ENCODE measurements around the gene RYR3.

The RYR3 gene

GRCh38 chr15:33320017-33320416, 9.2 kb downstream of the RYR3 start:
- no peaks in the 10 kb centered on the region for H3K36me3 ChIP-seq (replicated peaks in 1 of 2; ENCODE audit: control insufficient read depth in 2 of 2, insufficient read depth in 2 of 2, low read length in 2 of 2)
- no peak overlapping the region for H3K4me3 ChIP-seq (ENCODE audit: low read length in 2 of 2)
- no peak for DNase-seq (ENCODE audit: low spot score)
- no peak overlapping the region for H2BK120ac ChIP-seq (ENCODE audit: low read depth, low read length)
- H3K27me3 ChIP-seq (ENCODE audit: control insufficient read depth in 3 of 3, insufficient read depth in 3 of 3, low read depth in 1 of 3, low read length in 3 of 3) = peaks cover 0 to 1% (median 0%) of the 10 kb centered on the region in 3 experiments
- H2BK5ac ChIP-seq (ENCODE audit: low read length) = no peak overlapping the region
- H3K14ac ChIP-seq (ENCODE audit: low read length) = no peak overlapping the region
- H3K9me3 ChIP-seq (replicated peaks in 1 of 2; ENCODE audit: control insufficient read depth in 2 of 2, insufficient read depth in 1 of 2, low read depth in 1 of 2, low read length in 2 of 2) = no peaks in the 10 kb centered on the region
- H2BK15ac ChIP-seq (ENCODE audit: low read length) = no peak overlapping the region
- no peak overlapping the region for H2AFZ ChIP-seq (ENCODE audit: low read length)
- H2AK5ac ChIP-seq (ENCODE audit: low read depth, low read length) = no peak overlapping the region
- no CpG with 5 or more reads among the region's 1 CpG for WGBS, 2 donors (ENCODE audit: extremely low coverage in 2 of 2, insufficient read length in 2 of 2, insufficient replicate concordance in 1 of 2)
- H3K4me1 ChIP-seq (ENCODE audit: control insufficient read depth in 2 of 2, insufficient read depth in 1 of 2, low read depth in 1 of 2, low read length in 2 of 2) = no peaks in the 10 kb centered on the region
- no peak overlapping the region for H3K4ac ChIP-seq (ENCODE audit: low read length)
- H3K79me1 ChIP-seq (ENCODE audit: low read depth, low read length) = no peaks in the 10 kb centered on the region
- no peak overlapping the region for H2BK12ac ChIP-seq (ENCODE audit: low read length)
- H3K18ac ChIP-seq (ENCODE audit: low read length) = no peak overlapping the region
- H4K8ac ChIP-seq (ENCODE audit: low read depth, low read length) = no peak overlapping the region
- no peak overlapping the region for H3K4me2 ChIP-seq (ENCODE audit: insufficient read depth, low read length, poor library complexity, severe bottlenecking)
- no peak overlapping the region for H3K27ac ChIP-seq (replicated peaks; ENCODE audit: low read length)
- no peak overlapping the region for H3K23ac ChIP-seq (ENCODE audit: low read depth, low read length, poor library complexity)
- H3K9ac ChIP-seq (ENCODE audit: low read depth, low read length, poor library complexity) = no peak overlapping the region
- H4K91ac ChIP-seq (ENCODE audit: low read depth, low read length, poor library complexity) = no peak overlapping the region

GRCh38 chr15:33322091-33322490, 11.3 kb downstream of the RYR3 start:
- no peak overlapping the region for H4K8ac ChIP-seq (ENCODE audit: low read depth, low read length)
- no peak overlapping the region for H3K23ac ChIP-seq (ENCODE audit: low read depth, low read length, poor library complexity)
- no peak for DNase-seq (ENCODE audit: low spot score)
- H3K4me1 ChIP-seq (ENCODE audit: control insufficient read depth in 2 of 2, insufficient read depth in 1 of 2, low read depth in 1 of 2, low read length in 2 of 2) = no peaks in the 10 kb centered on the region
- no peak overlapping the region for H2AK5ac ChIP-seq (ENCODE audit: low read depth, low read length)
- no peak overlapping the region for H3K4me2 ChIP-seq (ENCODE audit: insufficient read depth, low read length, poor library complexity, severe bottlenecking)
- no peak overlapping the region for H3K4me3 ChIP-seq (ENCODE audit: low read length in 2 of 2)
- no peak overlapping the region for H2BK120ac ChIP-seq (ENCODE audit: low read depth, low read length)
- no peak overlapping the region for H2AFZ ChIP-seq (ENCODE audit: low read length)
- H3K4ac ChIP-seq (ENCODE audit: low read length) = no peak overlapping the region
- H2BK15ac ChIP-seq (ENCODE audit: low read length) = no peak overlapping the region
- no peak overlapping the region for H3K18ac ChIP-seq (ENCODE audit: low read length)
- H3K36me3 ChIP-seq (replicated peaks in 1 of 2; ENCODE audit: control insufficient read depth in 2 of 2, insufficient read depth in 2 of 2, low read length in 2 of 2) = no peaks in the 10 kb centered on the region
- no peak overlapping the region for H3K9ac ChIP-seq (ENCODE audit: low read depth, low read length, poor library complexity)
- H3K14ac ChIP-seq (ENCODE audit: low read length) = no peak overlapping the region
- WGBS, 2 donors (ENCODE audit: extremely low coverage in 2 of 2, insufficient read length in 2 of 2, insufficient replicate concordance in 1 of 2) = no CpG with 5 or more reads among the region's 6 CpGs
- H3K27me3 ChIP-seq (ENCODE audit: control insufficient read depth in 3 of 3, insufficient read depth in 3 of 3, low read depth in 1 of 3, low read length in 3 of 3) = no peaks in the 10 kb centered on the region
- H2BK12ac ChIP-seq (ENCODE audit: low read length) = no peak overlapping the region
- no peak overlapping the region for H4K91ac ChIP-seq (ENCODE audit: low read depth, low read length, poor library complexity)
- no peaks in the 10 kb centered on the region for H3K79me1 ChIP-seq (ENCODE audit: low read depth, low read length)
- no peaks in the 10 kb centered on the region for H3K9me3 ChIP-seq (replicated peaks in 1 of 2; ENCODE audit: control insufficient read depth in 2 of 2, insufficient read depth in 1 of 2, low read depth in 1 of 2, low read length in 2 of 2)
- no peak overlapping the region for H3K27ac ChIP-seq (replicated peaks; ENCODE audit: low read length)
- H2BK5ac ChIP-seq (ENCODE audit: low read length) = no peak overlapping the region

GRCh38 chr15:33324609-33325008, 13.8 kb downstream of the RYR3 start:
- no peaks in the 10 kb centered on the region for H3K79me1 ChIP-seq (ENCODE audit: low read depth, low read length)
- H3K27me3 ChIP-seq (ENCODE audit: control insufficient read depth in 3 of 3, insufficient read depth in 3 of 3, low read depth in 1 of 3, low read length in 3 of 3) = peaks cover 0 to 4% (median 0%) of the 10 kb centered on the region in 3 experiments
- H3K36me3 ChIP-seq (replicated peaks in 1 of 2; ENCODE audit: control insufficient read depth in 2 of 2, insufficient read depth in 2 of 2, low read length in 2 of 2) = no peaks in the 10 kb centered on the region
- H2BK15ac ChIP-seq (ENCODE audit: low read length) = no peak overlapping the region
- H4K8ac ChIP-seq (ENCODE audit: low read depth, low read length) = no peak overlapping the region
- no peaks in the 10 kb centered on the region for H3K9me3 ChIP-seq (replicated peaks in 1 of 2; ENCODE audit: control insufficient read depth in 2 of 2, insufficient read depth in 1 of 2, low read depth in 1 of 2, low read length in 2 of 2)
- H4K91ac ChIP-seq (ENCODE audit: low read depth, low read length, poor library complexity) = no peak overlapping the region
- no CpG with 5 or more reads among the region's 2 CpGs for WGBS, 2 donors (ENCODE audit: extremely low coverage in 2 of 2, insufficient read length in 2 of 2, insufficient replicate concordance in 1 of 2)
- H3K14ac ChIP-seq (ENCODE audit: low read length) = no peak overlapping the region
- H3K4ac ChIP-seq (ENCODE audit: low read length) = no peak overlapping the region
- H2AK5ac ChIP-seq (ENCODE audit: low read depth, low read length) = no peak overlapping the region
- H3K23ac ChIP-seq (ENCODE audit: low read depth, low read length, poor library complexity) = no peak overlapping the region
- no peak overlapping the region for H3K27ac ChIP-seq (replicated peaks; ENCODE audit: low read length)
- H2BK12ac ChIP-seq (ENCODE audit: low read length) = no peak overlapping the region
- H3K4me2 ChIP-seq (ENCODE audit: insufficient read depth, low read length, poor library complexity, severe bottlenecking) = no peak overlapping the region
- DNase-seq (ENCODE audit: low spot score) = no peak
- H2BK120ac ChIP-seq (ENCODE audit: low read depth, low read length) = no peak overlapping the region
- no peak overlapping the region for H2BK5ac ChIP-seq (ENCODE audit: low read length)
- H3K18ac ChIP-seq (ENCODE audit: low read length) = no peak overlapping the region
- H3K9ac ChIP-seq (ENCODE audit: low read depth, low read length, poor library complexity) = no peak overlapping the region
- H3K4me1 ChIP-seq (ENCODE audit: control insufficient read depth in 2 of 2, insufficient read depth in 1 of 2, low read depth in 1 of 2, low read length in 2 of 2) = no peaks in the 10 kb centered on the region
- H2AFZ ChIP-seq (ENCODE audit: low read length) = no peak overlapping the region
- no peak overlapping the region for H3K4me3 ChIP-seq (ENCODE audit: low read length in 2 of 2)

- Histone ChIP-seq H2BK15ac (ENCODE audit: low read length) (no peak overlapping the region), H2AK5ac (ENCODE audit: low read depth, low read length) (no peak overlapping the region), H3K4me1 (ENCODE audit: control insufficient read depth in 2 of 2, insufficient read depth in 1 of 2, low read depth in 1 of 2, low read length in 2 of 2) (no peaks in the 10 kb centered on the region), H2AFZ (ENCODE audit: low read length) (no peak overlapping the region), H4K91ac (ENCODE audit: low read depth, low read length, poor library complexity) (no peak overlapping the region), H3K27me3 (ENCODE audit: control insufficient read depth in 3 of 3, insufficient read depth in 3 of 3, low read depth in 1 of 3, low read length in 3 of 3) (peaks cover 0 to 4% (median 0%) of the 10 kb centered on the region in 3 experiments), H3K4me2 (ENCODE audit: insufficient read depth, low read length, poor library complexity, severe bottlenecking) (no peak overlapping the region), H3K23ac (ENCODE audit: low read depth, low read length, poor library complexity) (no peak overlapping the region), H3K9me3 (replicated peaks in 1 of 2; ENCODE audit: control insufficient read depth in 2 of 2, insufficient read depth in 1 of 2, low read depth in 1 of 2, low read length in 2 of 2) (no peaks in the 10 kb centered on the region), H3K4me3 (ENCODE audit: low read length in 2 of 2) (no peak overlapping the region), H4K8ac (ENCODE audit: low read depth, low read length) (no peak overlapping the region), H3K9ac (ENCODE audit: low read depth, low read length, poor library complexity) (no peak overlapping the region), H3K27ac (replicated peaks; ENCODE audit: low read length) (no peak overlapping the region), H3K4ac (ENCODE audit: low read length) (no peak overlapping the region), H3K14ac (ENCODE audit: low read length) (no peak overlapping the region), H2BK120ac (ENCODE audit: low read depth, low read length) (no peak overlapping the region), H3K18ac (ENCODE audit: low read length) (no peak overlapping the region), H2BK5ac (ENCODE audit: low read length) (no peak overlapping the region), H3K79me1 (ENCODE audit: low read depth, low read length) (no peaks in the 10 kb centered on the region), H2BK12ac (ENCODE audit: low read length) (no peak overlapping the region), H3K36me3 (replicated peaks in 1 of 2; ENCODE audit: control insufficient read depth in 2 of 2, insufficient read depth in 2 of 2, low read length in 2 of 2) (no peaks in the 10 kb centered on the region)
- WGBS, 2 donors (ENCODE audit: extremely low coverage in 2 of 2, insufficient read length in 2 of 2, insufficient replicate concordance in 1 of 2) = no CpG with 5 or more reads among the region's 2 CpGs
- no peak for DNase-seq (ENCODE audit: low spot score)
Observed at GRCh38 chr15:33326908-33327307, 16.1 kb downstream of the RYR3 start.

All from neuronal stem cell (in vitro differentiated cells).